ENCODE measurements around the gene CCDC51.
A peak's percentile ranks its signal among the peaks of the same experiment; 100 is the strongest.

DNA sequence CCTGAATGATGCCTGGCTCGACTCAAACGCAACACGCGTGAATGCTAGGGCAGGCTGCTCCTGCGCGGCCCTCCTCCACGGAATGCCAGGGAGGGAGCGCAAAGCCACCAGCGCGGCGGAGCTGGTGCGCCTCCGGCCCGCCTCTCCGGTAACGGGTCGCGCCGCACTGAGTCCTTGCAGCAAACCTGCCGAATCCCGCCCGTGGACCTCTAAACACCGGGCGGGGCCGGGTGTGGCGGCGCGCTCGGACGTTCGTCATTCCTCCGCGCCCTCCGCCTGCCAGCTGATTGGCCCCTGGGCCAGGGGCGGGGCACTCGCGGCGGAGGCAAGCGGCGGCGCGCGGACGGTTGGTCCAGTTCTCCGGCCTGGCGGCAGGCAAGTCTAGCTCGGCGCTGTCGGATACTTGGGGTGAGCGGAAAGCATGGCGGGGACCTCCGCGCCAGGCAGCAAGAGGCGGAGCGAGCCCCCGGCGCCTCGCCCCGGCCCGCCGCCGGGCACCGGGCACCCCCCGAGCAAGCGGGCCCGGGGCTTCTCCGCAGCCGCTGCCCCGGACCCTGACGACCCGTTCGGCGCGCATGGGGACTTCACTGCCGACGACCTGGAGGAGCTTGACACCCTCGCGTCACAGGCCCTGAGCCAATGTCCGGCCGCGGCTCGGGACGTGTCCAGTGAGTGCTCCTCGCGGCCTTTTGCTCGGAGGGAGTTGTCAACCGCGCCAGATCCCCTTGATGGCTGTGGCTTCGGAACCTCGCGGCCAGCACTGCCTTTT lies 6.7 kb upstream of the CCDC51 start, which contains the start of gene ATRIP:
- TF ChIP-seq CBX8 (IDR thresholded peaks at IDR 0.05) = no peak
- no peak; the same call in 1 of the 2 replicates for TF ChIP-seq MYC (IDR thresholded peaks at IDR 0.05; ENCODE audit: borderline replicate concordance, low read length)
- peak; percentile 84 for TF ChIP-seq POLR2A (IDR thresholded peaks at IDR 0.05; ENCODE audit: low read length)
- TF ChIP-seq, protein P1, sequence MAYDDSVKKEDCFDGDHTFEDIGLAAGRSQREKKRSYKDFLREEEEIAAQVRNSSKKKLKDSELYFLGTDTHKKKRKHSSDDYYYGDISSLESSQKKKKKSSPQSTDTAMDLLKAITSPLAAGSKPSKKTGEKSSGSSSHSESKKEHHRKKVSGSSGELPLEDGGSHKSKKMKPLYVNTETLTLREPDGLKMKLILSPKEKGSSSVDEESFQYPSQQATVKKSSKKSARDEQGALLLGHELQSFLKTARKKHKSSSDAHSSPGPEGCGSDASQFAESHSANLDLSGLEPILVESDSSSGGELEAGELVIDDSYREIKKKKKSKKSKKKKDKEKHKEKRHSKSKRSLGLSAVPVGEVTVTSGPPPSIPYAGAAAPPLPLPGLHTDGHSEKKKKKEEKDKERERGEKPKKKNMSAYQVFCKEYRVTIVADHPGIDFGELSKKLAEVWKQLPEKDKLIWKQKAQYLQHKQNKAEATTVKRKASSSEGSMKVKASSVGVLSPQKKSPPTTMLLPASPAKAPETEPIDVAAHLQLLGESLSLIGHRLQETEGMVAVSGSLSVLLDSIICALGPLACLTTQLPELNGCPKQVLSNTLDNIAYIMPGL (CRISPR knock-in tag; IDR thresholded peaks at IDR 0.05; ENCODE audit: borderline replicate concordance) = no peak
- no peak for TF ChIP-seq EP300 (IDR thresholded peaks at IDR 0.05)

All from A549 (cell line).